Hematopoietic multipotent progenitor cell treated with erythropoietin and hydrocortisone succinate and interleukin-3 and kit ligand, for 6 days (in vitro differentiated cells): ENCODE results near the gene PRICKLE3.
"Not testable (repeated sequence)": the region's sequence is repeated elsewhere in the genome, so short reads cannot be mapped to it uniquely, and the experiment has no call there.

ENCODE experiments used
- DNase-seq: peaks from one replicate; pipeline ENCODE4 v3.0.0-alpha.2; 2015

Gene PRICKLE3

DNA sequence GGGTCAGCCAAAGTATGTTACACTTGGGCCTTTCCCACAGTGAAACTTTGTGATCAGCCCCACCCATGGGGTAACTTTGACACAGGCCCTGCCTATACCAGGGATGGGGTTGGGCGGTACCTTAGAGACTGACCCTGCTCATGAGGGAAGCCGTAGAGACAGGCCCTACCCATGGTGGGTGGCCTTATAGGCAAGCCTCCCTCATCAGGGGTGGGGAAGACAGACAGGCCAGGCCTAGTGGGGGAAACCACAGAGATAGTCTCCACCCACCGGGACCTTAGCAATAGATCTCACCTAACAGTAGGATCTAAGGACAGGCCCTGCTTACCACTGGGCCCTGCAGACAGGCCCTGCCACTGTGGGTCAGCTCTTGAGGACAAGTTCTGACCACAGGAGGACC, 7.6 kb downstream of the PRICKLE3 start:
- DNase-seq = peak; percentile 78

DNA sequence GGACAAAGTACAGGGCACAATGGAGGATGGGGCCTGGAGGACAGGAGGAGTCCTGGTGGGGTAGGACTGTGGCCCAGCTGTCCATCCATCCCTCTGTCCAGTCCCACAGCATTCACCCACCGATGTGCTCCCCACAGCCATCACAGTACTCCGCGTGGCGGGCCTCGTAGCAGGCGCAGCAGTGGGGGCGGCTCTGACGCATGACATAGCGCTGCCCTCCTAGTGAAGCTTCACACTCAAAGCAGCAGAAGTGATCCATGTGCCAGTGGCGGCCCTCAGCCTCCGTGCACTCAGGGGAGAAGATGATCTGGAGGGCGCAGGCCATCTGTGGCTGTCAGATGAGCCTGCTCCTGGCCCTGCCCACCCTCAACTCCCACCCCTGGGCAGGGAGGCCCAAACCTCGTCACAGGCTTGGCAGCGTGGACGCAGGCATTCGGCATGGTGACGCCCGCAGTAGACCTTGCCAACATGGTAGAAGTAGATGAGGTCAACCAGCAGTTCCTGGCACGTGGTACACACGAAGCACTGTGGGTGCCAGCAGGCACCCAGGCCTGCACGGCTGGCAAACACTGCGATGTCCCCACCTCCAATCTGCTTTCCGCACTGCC, 8.2 kb downstream of the PRICKLE3 start:
- DNase-seq = no peak

DNA sequence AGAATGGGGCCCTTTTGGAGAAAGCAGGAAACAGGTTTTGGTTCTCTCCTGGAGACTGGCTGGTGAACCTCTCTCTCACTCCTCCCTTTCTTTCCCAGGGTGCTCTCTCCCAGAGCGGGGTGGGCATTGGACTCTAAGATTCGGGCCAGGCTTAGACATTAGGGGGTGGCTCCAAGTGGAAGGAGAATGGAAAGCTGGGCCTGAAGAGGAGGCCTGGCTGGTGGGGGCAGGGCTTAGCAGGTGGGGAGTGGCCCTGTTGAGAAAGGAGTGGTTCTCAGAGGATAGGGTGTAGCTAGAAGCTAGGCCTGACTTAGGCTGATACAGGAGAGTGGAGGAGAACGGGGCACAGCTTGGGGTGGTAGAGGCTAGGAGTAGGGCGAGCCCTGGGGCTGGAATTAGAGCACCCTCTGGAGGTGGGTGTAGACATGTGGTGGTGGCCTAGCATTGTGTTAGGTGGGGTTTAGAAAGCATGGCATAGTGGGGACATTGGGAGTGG, 8.8 kb downstream of the PRICKLE3 start:
- peak; percentile 93 for DNase-seq

DNA sequence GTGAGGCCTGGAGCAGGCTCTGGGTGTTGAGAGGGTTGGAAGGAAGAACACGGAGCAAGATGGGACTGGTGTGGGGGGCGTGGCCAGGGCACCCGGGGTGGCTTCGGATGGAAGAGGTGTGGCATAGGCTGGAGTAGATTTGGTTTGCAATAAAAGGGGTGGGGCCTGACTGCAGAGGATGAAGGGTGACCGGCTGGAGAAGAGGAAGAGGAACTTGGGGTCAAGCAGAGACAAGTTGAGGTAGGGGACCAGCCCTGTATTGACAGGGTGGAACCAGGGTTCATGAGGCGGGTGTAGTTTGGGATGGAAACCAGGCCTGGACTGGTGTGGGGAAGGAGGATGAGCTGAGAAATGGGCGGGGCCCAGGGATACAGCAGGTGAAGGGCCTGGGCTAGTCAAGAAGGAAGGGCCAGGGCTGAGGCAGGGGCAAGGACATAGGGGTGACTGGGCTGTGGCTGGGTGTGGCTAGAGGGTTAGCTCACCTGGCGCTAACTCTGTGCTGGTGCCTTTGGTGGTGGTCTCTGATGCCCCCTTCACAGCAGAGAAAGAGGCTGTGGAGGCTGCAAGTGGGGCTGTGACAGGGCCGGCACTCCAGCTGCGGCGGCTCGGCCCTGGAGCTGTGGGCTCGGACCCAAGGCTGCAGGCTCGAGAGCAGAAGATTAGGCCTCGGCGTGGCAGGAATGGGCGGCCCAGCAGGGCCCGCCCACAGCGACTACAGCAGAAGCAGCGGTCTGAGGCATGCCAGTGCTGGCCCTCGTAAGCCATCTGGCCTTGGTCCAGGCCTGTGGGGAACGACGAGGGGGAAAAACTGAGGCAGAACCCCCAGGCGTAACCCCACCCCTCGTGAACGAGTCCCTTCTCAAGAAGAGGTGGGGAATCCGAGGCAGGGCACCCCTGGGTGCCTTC, 9.5 kb downstream of the PRICKLE3 start:
- DNase-seq = peak; percentile 78

DNA sequence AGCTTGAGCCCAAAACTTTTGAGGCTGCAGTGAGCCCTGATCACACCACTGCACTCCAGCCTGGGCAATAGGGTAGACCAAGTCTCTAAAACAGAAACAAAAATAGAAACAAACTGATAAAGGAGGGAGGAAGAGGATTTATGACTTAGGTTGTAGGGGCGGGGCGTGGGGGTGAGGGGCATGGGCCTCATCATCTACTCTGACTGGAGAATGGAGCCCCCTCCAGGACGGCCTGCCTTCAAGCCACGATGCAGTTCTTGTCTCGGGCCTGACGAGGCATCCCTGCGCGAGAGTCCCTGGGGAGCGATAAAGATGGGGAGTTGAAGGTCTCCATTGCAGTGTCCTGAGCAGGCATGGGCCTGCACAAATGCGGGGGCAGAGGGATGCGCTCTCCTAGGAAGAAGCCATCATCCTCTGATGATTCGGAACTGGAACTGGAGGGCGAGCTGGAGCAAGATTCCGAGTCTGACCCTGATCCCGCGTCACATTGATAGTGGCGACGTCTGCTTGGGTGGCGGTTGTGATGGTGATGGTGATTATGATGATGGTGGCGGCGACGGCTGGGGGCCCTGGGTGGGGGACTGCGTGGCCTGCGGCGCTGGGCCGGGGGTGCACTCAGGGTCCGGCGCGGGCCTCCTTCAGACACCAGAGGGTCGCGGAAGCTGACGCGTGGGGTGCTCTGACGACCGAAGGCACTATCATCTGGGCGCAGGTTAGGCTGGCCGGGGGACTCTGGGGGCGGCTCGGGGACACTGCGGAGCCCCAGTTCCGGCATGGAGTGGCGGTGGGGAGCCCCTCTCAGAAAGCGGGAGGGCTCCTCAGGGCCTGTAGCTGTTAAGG, 10.5 kb downstream of the PRICKLE3 start:
- DNase-seq = no peak

DNA sequence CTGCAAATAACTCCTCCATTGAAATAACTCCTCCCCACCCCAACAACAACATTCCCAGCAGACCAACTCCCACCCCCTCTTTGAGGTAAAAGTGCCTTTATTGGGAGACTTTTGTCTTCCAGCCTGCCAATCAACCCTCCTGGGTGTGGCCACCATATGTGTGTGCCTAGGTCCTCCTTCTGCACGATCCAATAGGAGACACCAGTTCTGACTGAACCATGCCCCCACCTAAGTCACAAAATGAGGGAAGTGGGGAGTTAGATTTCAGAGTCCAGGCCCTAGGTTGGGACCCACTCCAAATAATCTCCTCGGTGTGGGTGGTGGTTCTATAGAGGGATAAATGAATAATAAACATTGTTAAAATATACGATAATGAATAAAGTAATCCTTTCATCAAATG, 11.4 kb downstream of the PRICKLE3 start:
- DNase-seq = peak; percentile 46

DNA sequence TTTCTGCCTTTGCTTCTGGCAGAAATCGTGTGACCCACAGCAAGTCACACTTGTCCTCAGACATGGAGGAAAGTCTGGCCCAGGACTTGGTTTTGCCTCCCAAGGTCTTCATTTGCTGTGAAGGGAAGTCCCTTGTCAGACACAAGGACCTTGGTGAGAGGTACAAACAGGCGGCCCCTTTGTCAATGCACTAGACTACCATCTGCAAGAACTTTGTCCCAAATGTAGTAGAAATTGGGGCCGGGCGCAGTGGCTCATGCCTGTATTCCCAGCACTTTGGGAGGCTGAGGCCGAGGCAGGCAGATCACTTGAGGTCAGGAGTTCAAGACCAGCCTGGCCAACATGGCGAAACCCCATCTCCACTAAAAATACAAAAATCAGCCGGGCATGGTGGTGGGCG, 12.6 kb downstream of the PRICKLE3 start:
- not testable (repeated sequence) for DNase-seq

DNA sequence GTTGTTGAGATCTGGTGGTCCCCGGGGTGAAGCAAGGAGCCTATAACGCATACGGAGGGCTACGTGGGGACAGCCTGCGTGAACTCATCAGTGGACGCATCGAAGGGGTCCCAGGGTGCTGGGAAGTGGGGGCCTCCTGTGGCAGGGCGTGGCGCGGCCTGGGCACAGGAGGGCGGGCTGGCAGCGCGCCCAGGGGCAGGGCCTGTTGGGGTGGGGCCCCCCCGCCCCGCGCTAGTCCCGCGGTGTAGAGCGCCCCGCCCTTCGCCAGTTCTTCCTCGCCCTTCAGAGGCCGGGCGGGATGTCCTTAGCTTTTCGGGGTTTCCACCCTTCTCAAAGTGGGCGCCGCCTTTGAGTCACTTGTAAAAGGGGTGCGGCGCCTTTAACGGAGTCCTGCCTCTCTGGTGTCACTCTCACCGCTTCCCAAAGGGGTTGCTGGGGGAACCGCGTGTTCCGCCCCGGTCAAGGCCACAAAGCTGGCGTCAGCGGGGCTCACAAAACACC, 13.8 kb downstream of the PRICKLE3 start:
- DNase-seq = peak; percentile 95

DNA sequence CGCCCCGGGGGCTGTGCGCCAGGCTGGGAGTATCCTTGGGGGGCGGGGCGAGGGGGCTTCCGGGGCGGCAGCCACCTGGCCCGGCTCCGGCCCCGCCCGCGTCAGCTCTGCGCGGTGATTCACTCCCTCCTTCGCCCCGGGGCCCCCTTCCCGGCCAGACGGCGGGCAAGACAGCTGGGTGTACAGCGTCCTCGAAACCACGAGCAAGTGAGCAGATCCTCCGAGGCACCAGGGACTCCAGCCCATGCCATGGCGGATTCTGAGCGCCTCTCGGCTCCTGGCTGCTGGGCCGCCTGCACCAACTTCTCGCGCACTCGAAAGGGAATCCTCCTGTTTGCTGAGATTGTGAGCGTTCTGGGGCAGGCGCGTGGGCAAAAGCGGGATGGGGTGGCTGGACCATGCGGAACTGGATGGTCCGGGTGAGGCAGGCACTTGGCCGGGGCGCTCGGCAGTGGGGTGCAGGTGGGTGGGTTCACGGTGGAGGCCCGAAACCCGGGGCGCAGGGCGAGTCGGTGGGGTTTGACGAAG, 14.4 kb downstream of the PRICKLE3 start, which contains the start of gene PLP2:
Gene PLP2, plus strand, starts transcription at position 147 of the 528 bp plus-strand sequence. Its CDS starts 103 bp downstream, at position 250.
- peak; percentile 67 for DNase-seq

DNA sequence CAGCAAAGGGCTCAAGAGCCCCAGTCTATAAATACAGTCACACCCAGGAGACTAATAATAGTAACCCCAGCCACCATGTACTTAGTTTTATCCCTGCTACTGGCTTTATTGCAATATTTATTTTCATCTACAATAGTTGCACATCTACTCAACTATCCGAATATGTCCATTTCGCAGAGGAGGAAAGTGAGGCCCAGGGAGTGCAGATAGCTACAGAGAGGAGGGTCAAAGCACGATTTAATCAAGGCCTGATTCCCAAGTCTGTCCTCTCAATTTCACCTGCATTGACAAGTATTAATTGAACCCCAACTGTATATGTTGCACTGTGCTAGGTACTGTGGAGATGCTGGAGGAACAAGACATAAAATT, 18.4 kb downstream of the PRICKLE3 start:
- DNase-seq = no peak

DNA sequence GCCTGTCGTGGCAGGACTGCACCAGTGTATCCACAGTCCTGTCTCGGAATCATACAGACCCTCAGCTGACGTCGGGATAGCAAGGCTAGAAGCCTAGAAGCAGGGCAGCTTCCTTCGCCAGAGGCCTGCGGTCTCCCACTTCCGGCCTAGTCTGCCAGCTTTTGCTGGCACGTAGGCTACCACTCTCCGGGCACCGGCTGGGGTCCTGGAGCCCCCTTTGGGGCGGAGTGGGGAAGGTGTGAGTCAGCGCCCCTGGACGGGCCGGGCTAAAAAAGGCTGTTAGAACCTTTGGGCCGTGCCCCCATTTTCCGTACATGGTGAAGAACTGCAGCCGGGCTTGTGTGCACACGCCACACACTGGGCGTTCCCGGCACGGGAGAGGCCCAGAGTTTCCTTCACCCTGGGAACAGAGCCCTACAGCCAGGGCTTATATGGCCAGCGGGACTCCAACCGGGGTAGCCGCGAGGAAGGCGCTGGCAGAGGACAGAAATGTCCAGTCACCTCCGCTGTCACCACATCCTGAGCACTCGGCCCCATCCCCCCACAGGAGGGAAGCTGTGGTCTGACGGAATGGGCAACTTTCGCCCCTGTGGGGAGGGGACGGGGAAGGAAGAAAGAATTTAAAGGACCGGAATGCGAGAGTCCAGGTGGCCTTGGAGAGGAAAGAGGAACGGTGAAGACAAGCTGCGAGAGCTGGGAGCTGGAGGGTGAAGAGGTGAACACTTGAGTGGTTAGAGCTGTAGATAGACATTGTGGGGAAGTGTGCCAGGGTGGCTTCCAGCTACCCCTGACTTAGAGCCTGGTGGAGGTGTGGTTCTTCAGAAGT, 19.0 kb downstream of the PRICKLE3 start:
- peak; percentile 89 for DNase-seq

DNA sequence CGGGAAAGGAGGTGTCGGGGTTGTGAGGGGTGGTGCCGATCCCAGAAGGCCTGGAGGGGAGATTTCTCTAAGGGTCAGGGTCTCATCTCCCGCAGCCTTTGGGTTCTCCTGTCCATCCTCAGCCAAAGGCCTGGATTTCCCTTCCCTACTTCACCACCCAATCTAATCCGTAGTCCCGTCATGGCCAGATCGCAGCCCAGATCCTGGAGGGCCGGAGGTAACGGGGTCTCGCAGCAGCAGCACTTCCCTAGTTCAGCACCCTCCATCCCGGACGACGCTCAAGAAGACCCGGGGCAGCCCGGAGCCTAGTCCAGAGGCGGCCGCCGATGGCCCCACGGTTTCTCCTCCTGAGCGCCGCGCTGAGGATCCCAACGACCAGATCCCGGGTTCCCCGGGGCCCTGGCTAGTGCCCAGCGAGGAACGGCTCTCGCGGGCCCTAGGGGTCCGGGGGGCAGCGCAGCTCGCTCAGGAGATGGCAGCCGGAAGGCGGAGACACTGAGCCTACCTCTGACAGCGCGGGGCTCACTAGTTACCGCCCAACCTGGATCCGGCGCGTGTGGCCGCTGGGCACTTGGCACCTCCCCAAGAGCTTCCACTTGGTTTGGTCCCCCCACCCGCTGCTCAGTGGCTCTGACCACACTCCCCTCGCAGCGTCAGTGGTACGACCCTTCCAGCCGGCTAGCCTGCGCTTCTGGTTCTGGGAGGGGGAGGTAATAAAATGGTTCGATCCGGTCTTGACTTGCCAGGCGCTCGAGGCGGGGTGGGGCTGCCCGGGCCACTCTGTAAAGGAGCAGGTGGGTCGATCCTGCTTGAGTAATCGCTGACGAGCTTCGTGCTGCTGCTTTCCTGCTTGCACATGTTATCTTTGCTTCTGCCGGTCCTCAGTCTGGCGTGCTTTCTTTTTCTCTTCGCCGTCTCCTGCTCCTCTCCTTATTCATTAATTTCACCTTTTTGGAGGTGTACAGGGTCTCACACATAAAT, 20.0 kb downstream of the PRICKLE3 start:
- peak; percentile 95 for DNase-seq

DNA sequence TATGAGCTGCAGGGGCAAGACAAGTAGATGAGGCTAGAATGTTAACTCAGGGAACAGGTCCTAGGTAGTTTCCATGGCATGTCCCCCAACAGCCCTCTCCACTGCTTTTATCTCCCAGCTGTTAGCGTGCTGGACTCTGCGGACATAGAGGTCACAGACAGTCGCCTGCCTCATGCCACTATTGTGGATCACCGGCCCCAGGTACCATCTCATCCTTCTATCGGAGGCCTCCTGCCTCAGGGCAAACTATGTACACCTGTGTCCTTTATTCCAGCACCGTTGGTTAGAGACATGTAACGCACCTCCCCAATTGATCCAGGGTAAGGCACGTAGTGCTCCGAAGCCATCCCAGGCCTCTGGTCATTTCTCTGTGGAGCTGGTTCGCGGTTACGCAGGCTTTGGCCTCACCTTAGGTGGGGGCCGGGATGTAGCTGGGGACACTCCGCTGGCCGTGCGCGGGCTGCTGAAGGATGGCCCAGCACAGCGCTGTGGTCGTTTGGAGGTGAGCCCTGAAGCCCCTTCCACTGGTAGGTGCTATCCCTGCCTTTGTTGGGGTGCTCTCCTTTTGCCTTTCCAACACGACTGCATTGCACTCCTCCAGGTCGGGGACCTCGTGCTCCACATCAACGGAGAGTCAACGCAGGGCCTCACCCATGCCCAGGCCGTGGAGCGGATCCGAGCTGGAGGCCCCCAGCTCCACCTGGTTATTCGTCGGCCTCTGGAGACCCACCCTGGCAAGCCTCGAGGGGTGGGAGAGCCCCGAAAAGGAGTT, 21.4 kb downstream of the PRICKLE3 start:
- DNase-seq = no peak

DNA sequence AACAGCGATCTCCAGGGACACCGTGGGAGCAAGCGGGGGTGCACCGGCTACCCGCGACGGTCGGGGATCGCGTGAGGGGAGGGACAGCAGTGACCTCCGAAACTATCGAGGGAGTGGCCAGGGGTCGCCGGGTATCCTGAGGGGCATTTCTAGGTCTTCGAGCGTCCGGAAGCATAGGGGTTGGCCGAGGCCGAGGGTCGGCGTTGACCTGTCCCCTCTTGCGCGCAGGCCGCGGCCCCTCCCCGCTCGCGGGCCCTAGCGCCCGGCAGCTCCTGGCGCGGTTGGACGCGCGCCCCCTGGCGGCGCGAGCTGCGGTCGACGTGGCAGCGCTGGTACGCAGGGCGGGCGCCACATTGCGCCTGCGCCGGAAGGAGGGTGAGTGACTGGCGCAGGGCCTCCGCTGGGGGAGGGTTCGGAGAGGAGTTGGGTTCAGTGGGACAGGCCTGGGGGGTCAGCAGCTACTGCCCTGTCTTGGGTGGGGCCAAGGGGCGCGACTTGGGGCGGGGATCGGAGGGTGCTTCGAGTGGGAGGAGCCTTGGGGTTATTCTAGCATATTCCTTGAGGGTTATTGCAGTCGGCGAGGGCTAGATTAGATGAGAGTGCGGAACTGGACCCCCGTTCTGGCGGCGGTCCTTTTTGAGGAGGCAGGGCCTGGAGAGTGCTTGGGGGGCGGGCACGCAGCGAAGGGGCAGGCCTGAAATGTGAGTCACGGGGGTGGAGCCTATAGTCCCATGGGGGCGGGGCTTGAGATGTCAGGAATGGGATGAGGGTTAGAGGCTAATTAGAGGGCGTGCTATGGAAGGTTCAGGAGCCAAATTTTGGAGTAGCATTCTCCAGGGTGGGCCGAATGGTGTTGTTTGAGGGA, 22.4 kb downstream of the PRICKLE3 start:
- DNase-seq = peak; percentile 93

DNA sequence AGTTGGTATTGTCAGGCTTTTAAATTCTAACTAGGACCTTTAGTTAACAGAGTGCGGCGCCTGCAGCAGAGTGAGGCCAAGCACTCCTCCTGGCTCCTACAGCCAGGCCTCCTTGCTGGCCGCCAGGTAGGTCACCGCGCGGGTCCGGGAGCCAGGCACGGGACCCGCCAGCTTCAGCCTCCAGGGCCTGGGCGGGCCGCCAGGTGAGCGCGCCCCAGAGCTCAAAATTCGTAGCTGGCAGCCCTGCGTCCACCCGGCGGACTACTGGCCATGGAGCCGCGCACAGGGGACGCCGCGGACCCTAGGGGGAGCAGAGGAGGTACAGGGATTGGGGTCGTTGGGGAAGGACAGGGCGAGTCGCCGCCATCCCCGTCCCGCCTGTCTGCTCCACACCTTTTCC, 23.6 kb downstream of the PRICKLE3 start, which contains the start of gene MAGIX:
Gene MAGIX, plus strand, starts transcription at position 139 of the 400 bp plus-strand sequence. Its CDS starts 132 bp downstream, at position 271.
- no peak for DNase-seq

DNA sequence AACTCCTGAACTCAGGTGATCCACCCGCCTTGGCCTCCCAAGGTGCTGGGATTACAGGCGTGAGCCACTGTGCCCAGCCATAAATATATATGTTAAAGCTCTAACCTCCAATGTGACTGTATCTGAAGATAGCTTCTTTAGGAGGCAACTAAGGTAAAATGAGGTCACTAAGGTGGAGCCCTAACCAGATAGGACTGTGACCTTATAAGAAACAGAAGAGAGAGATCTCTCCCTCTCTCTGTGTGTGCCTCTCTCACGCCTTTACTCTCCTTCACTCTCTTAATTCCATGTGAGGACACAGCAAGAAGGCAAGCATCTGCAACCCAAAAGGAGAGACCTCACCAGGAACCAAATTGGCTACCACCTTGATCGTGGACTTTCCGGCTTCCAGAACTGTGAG, 24.5 kb downstream of the PRICKLE3 start:
- peak; percentile 52 for DNase-seq

DNA sequence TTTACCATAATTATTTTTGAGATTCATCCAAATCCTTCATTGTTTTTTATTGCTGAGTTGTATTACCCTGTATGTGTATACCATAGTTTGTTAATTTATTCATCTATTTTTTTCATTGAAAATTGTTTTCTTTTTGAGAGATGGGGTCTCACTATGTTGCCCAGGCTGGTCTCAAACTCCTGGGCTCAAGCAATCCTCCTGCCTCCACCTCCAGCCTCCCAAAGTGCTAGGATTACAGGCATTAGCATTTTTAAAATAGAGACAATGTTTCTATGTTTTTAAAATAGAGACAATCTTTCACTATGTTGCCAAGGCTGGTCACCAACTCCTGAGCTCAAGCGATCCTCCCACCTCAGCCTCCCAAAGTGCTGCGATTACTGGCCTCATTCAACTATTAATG, 25.3 kb downstream of the PRICKLE3 start:
- no peak for DNase-seq

DNA sequence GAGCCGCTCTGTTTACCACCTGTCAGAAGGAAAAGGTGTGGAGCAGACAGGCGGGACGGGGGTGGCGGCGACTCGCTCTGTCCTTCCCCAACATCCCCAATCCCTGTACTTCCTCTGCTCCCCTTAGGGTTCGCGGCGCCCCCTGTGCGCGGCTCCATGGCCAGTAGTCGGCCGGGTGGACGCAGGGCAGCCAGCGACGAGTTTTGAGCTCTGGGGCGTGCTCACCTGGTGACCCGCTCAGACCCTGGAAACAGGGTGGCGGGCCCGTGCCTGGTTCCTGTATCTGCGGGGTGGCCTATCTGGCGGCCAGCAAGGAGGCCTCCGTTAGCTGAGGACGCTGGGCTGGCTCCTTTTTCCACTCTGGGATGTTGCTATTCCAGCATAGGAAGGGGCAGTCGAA, 29.0 kb downstream of the PRICKLE3 start:
- DNase-seq = no peak
